Measurements from ENCODE around the gene IFITM2.

GRCh38 chr11:283405-284104, 24.1 kb upstream of the IFITM2 start:
- no peak for TF ChIP-seq SMC3 (IDR thresholded peaks at IDR 0.05; ENCODE audit: low read depth, low read length)
- no peak for TF ChIP-seq REST (IDR thresholded peaks at IDR 0.05; ENCODE audit: low read depth, low read length)
- TF ChIP-seq TAF1 (IDR thresholded peaks at IDR 0.05; ENCODE audit: borderline replicate concordance, low read depth, low read length) = no peak
- TF ChIP-seq EZH2phosphoT487 (IDR thresholded peaks at IDR 0.05; ENCODE audit: borderline replicate concordance, low read depth) = no peak
- no peak for TF ChIP-seq RXRA (IDR thresholded peaks at IDR 0.05; ENCODE audit: borderline replicate concordance, low read depth)
- no peak for TF ChIP-seq CTCF (IDR thresholded peaks at IDR 0.05)
- TF ChIP-seq RAD21 (IDR thresholded peaks at IDR 0.05; ENCODE audit: low read length) = no peak
- no peak for TF ChIP-seq SIN3A (IDR thresholded peaks at IDR 0.05; ENCODE audit: borderline replicate concordance, low read depth, low read length)
- TF ChIP-seq GABPA (IDR thresholded peaks at IDR 0.05; ENCODE audit: low read depth) = no peak
- no peak for TF ChIP-seq ELF1 (IDR thresholded peaks at IDR 0.05)
- no peak for TF ChIP-seq FOXM1 (IDR thresholded peaks at IDR 0.05; ENCODE audit: low read depth)
